Inferior parietal cortex (tissue), 1 donor: Measurements from ENCODE around the gene RBM27.
"Not testable (repeated sequence)": the region's sequence is repeated elsewhere in the genome, so short reads cannot be mapped to it uniquely, and the experiment has no call there.

ENCODE experiments used
- DNase-seq: peaks from one replicate; pipeline ENCODE4 v3.0.0-alpha.2; 2016; ENCODE audit errors: extremely low spot score

Gene RBM27, protein sequence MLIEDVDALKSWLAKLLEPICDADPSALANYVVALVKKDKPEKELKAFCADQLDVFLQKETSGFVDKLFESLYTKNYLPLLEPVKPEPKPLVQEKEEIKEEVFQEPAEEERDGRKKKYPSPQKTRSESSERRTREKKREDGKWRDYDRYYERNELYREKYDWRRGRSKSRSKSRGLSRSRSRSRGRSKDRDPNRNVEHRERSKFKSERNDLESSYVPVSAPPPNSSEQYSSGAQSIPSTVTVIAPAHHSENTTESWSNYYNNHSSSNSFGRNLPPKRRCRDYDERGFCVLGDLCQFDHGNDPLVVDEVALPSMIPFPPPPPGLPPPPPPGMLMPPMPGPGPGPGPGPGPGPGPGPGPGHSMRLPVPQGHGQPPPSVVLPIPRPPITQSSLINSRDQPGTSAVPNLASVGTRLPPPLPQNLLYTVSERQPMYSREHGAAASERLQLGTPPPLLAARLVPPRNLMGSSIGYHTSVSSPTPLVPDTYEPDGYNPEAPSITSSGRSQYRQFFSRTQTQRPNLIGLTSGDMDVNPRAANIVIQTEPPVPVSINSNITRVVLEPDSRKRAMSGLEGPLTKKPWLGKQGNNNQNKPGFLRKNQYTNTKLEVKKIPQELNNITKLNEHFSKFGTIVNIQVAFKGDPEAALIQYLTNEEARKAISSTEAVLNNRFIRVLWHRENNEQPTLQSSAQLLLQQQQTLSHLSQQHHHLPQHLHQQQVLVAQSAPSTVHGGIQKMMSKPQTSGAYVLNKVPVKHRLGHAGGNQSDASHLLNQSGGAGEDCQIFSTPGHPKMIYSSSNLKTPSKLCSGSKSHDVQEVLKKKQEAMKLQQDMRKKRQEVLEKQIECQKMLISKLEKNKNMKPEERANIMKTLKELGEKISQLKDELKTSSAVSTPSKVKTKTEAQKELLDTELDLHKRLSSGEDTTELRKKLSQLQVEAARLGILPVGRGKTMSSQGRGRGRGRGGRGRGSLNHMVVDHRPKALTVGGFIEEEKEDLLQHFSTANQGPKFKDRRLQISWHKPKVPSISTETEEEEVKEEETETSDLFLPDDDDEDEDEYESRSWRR

DNA sequence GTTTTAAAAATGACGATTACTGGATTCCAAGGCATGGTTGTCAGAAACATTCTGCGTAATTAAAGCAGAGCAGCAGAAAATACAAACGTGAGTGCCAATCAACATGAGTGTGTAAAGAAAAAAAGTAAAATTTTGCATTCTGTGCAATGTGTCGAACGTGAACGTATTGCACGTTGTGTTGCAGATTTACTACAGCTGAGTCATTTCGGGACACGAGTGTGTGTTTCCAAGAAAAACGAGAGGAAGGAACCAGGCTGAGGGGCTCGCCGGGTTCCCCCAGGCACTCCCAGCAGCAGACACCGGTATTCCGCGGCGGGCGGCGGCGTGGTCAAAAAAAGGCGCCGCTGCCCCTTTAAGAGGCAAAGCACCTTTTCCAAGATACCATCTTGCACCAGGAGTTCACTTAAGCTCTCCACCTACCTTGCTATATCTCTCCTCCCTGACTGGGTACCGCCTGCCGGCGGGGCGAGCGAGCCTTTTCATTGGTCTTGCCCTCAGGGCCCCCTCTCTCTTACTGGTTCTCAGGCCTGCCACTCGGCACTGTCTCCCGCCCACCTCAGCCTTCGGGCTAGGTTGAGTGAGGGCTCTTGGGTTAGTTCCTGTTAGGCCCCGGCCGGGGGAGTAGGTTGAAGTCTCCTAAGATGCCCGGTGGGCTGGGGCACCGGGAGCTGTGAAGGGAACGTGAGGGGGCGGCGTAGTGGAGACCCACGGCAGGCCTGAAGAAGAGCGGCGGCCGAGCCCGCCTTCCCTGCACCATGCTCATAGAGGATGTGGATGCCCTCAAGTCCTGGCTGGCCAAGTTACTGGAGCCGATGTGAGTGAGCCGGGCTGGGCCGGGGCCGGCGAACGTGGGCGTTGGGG, at the start of gene RBM27:
Gene RBM27 (plus strand): TSS at position 595 of the 861 bp plus-strand sequence. CDS start 161 bp downstream, at position 756.
- DNase-seq, result peak; percentile 97

DNA sequence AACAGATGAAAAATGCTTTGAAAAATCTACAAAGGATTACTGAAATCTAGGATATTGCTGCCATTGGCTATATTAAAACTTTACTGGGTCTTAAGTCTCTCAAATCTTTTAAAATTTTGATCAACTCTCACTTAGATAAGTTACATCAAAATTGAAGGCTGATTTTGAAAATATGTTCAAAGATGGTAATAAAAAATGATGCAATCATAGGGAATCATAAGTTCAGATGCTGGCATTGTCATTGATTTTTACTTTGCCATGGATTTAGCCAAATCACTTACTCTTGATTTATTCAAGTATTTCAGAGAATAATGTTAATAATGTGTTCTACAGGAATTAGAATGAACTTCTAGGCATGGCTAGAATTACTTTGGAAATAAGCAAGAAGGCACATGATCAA, 45.1 kb upstream of the RBM27 start:
- DNase-seq, result no peak

DNA sequence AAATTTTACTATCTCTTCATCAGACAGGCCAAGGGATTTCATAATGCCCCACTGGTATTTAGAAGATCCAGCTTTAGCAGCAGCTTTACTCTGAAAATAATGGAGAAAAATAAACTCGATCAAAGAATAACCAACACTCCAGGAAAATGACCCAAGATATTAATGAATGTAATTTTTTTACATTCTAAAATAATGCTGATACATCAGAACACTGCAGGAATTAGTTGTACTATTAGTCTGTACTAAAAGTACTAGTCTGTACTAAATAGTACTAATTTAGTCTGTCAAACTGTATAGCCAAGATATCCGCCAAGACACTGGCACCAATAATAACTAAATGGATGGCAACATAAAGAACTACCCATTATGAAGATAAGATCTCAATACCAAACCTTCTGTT, 39.0 kb upstream of the RBM27 start:
- DNase-seq, result no peak

DNA sequence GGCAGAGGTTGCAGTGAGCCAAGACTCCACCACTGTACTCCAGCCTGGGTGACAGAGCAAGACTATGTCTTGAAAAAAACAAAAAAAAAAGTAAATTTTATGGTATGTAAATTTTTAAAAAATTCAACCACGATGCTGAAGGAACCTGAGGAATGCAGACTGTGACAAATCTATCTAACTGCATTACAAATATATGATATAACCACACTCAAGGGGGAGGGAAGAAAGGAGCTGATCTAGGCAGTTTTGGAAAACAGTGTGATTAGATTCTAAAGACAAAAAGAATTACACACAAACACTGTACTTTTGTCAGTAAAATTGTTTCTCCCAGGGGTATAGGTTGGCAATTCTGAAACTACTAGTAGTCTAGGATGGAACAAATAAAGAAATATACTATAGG, 37.9 kb upstream of the RBM27 start:
- no peak for DNase-seq

DNA sequence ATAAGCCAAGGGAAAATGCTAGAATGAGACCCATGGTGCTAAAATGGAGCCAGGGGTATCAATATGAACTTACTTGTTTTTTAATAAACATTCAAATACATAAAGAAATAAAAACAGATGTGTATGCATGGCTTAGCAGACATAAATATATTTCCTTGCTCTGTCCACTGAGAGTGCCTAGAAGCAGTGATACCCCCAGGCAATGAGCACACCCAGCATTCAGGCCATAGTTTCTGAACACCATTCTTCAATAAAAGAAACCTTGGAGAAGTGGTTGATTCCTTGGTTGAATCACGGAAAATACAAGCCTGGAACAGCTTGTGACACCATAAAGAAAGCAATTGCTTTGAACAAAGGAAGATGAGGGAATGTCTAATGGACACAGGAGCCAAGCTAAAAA, 37.5 kb upstream of the RBM27 start:
- DNase-seq, result no peak

DNA sequence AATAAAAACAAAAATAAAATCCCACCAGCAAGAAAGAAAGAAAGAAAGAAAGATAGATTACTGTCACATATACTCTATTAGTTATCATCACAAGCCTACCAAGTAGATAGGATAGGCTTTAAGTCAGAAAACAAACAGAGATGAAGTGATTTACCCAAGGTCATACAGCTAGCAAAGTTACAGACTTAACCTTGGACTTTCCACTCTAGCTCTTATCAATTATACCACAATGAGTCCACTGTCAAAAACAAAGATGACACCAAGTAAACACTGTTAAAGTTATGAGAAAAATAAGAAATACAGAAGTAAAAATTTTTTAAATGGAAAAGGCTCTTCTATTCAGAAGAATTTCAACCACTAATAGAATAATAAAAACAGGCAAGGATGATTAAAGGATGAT, 34.3 kb upstream of the RBM27 start:
- DNase-seq, result no peak

DNA sequence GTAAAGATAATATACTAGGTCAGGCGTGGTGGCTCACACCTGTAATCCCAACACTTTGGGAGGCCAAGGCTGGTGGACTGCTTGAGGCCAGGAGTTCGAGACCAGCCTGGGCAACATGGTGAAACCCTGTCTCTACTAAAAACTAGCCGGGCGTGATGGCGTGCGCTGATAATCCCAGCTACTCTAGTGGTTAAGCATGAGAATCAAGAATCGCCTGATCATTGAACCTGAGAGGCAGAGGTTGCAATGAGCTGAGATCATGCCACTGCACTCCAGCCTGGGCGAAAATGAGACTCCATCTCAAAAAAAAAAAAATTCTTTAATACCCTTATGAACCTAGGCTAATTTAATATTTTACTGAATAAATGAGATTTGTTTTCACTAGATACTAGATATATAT, 30.4 kb upstream of the RBM27 start:
- not testable (repeated sequence) for DNase-seq

DNA sequence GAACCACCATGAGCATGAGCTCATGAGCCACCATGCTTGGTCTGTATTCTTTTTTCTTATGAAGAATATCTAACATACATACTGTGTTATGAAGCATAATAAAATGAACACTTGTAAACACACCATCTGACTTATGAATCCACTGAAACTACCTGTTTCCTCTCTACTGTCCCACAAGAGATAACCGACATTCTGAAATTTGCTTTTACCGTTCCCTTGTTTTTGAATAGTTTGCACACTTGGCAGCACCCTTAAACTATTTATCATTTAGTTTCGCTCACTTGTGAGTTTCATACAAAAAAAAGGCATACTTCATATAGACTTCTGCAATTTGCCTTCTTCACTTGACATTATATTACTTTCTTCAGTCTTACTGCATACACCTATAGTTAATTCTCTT, 29.8 kb upstream of the RBM27 start:
- no peak for DNase-seq

DNA sequence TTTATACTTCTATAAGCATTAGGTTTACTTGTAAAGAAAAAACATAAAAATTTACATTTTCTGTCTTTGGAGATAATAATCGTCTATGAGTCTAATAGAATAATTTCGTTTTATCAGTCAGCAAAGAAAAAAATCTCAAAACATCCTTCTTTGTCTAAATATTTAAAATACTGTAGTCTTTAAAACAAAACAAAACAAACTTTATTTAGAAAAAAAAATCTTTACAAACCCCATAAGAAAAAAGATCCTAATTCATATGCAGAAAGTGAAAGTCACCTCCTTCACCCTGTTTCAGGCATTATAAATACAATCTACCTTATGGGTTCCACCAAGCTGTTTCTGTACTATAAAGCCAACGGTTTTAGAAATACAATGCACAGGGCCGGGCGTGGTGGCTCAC, 26.6 kb upstream of the RBM27 start:
- no peak for DNase-seq

DNA sequence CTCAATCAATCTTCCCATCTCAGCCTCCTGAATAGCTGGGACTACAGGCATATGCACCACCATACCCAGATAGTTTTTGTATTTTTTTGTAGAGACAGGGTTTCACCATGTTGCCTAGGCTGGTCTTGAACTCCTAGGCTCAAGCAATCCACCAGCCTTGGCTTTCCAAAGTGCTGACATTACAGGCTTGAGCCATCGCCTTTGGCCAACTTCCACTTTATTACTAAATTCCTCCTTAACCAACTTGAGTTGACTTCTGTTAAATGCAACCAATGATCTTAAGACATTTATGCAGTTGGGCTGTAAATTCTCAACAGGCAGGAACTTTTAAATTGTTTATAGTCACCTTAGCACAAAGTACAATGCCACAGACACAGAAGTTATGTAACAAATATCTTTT, 23.7 kb upstream of the RBM27 start:
- no peak for DNase-seq

DNA sequence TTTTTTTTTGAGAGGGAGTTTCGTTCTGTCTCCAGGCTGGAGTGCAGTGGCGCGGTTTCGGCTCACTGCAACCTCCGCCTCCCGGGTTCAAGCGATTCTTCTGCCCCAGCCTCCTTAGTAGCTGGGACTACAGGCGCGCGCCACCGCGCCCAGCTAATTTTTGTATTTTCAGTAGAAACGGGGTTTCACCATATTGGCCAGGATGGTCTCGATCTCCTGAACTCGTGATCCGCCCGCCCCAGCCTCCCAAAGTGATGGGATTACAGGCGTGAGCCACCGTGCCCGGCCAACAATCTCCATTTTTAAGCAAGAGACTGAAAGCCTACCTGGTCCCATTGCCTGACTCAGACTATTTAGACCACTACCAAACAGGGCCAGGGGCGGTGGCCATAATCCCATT, 20.0 kb upstream of the RBM27 start:
- DNase-seq, result not testable (repeated sequence)

DNA sequence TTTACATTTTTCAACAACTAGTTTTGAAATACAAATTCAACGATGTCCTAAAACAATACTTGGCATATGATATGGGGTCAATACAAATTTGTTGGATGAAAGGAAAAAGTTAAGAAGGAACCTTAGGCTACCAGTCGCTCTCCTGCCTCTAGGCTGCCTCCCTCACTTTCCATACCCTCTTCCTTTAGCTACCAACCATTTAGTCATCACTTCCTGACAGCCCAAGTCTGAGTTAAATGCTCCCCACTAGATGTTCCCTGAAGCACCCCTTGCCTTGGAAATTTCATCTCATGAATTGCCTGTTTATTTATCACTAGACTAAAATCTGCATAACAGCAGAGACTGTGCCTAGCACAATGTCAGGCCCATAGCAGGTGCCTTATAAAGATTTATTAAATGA, 18.2 kb upstream of the RBM27 start:
- no peak for DNase-seq

DNA sequence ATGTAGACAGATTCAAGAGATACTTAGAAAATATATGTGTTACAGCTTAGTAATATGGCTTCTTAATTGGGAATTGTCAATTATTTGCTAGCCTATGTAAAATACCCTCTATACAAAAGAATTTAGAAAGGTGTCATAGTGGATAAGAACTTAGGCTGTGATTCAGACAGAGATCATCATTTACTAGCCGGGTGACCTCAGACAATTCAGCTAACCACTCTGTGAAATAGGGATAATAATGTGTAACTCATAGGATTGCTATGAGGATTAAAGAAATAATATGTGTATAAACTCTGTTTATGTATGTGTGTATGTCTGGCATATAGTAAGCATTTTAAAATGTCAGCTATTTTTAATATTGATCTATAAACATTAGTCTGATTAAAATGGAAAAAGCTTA, 15.0 kb upstream of the RBM27 start:
- DNase-seq, result no peak

DNA sequence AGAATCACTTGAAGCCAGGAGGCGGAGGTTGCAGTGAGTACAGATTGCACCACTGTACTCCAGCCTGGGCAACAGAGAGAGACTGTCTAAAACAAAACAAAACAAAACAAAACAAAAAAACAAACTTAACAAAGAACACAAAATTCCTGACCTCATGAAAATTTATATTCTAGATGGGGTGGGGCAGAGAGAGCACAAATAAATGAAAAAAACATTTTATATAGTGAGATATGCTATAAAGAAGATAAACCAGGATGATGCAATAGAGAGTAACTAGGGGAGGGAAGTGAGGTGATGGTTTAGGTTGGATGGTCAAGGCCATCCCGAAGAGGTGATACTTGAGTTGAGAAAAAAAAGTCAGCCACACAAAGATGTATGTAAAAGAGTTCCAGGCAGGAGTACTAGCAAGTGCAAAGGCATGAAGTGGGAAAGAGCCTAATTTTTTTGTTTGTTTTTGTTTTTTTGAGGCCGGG, 10.8 kb upstream of the RBM27 start:
- no peak for DNase-seq

DNA sequence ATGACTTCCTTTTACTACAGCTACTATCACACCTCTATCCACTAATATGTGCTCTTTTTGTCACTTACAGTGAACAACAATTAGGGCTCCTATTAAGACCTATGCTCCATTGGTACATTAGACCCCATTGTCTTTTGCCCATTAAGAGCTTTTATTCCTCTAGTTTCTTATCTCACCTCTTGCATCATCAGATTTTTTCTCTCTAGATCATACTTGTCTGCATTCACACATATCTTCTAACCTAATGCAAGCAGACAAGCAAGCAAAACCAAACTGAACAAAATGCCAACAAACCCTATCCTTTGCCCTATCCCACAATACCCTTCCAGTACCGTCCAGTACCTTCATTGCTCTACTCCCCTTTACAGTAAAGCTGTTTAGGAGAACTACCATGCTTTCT, 10.1 kb upstream of the RBM27 start:
- DNase-seq, result no peak

DNA sequence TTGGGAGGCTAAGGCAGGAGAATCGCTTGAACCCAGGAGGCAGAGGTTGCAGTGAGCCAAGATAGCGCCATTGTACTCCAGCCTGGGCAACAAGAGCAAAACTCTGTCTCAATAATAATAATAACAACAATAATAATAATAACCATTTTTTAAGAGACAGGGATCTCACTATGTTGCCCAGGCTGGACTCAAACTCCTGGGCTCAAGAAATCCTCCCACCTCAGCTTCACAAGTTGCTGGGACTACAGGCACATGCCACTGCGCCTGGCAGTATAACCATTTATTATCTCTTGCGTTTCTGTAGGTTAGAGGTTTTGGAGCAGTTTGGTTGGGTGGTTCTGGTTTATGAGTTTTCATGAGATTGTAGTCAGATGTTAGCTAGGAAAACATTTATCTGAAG, 8.4 kb upstream of the RBM27 start:
- DNase-seq, result not testable (repeated sequence)

DNA sequence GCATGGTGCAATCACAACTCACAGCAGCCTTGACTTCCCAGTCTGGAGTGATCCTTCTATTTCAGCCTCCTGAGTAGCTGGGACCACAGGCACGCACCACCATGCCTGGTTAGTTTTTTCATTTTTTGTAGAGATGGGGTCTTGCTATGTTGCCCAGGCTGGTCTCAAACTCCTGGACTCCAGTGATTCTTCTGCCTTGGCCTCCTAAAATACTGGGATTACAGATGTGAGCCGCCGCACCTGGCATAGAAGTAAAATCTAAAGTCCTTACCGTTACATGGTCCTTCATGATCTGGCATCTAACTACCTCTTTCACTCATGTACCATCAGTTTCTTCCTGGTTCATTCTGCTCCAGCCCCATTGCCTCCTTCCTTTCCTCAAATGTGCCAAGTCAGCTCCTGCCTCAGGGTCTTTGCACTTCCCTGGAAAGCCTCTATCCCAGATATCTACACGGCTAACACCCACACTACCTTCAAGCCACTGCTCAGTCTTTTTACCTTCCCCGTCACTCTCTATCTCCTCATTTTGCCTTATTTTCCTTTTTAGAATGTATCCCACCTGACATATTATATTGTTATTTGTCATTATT, 6.9 kb upstream of the RBM27 start:
- no peak for DNase-seq

DNA sequence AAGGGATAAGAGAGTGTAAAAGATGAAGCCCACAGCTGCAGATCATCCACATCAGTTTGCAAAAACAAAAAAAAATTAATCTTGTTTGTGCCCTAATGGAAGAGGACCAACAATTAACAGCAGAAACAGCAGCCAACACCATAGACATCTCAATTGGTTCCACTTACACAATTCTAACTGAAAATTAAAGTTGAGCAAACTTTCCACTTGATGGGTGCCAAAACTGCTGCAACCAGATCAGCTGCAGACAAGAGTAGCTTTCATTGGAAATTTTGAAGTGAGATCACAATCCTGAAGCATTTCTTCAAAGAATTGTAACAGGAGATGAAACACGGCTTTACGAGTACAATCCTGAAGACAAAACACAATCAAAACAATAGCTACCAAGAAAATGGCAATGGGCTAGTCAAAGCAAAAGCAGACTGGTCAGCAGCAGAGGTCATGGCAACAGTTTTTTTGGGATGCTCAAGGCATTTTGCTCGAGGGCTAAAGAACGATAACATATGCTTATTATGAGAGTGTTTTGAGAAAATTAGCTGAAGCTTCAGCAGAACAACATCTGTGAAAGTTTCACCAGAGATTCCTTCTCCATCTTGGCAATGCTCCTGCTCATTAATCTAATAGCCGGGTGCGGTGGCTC, 4.1 kb upstream of the RBM27 start:
- no peak for DNase-seq

DNA sequence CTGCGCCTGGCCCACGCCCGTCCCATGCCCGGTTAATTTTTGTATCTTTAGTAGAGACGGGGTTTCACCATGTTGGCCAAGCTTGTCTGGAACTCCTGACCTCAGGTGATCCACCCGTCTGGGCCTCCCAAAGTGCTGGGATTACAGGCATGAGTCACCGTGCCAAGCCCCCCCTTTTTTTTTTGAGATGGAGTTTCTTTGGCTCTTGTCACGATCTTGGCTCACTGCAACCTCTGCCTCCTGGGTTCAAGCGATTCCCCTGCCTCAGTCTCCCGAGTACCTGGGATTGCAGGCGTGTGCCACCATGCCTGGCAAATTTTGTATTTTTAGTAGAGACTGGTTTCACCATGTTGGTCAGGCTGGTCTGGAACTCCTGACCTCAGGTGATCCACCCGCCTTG, 1.6 kb upstream of the RBM27 start:
- not testable (repeated sequence) for DNase-seq

DNA sequence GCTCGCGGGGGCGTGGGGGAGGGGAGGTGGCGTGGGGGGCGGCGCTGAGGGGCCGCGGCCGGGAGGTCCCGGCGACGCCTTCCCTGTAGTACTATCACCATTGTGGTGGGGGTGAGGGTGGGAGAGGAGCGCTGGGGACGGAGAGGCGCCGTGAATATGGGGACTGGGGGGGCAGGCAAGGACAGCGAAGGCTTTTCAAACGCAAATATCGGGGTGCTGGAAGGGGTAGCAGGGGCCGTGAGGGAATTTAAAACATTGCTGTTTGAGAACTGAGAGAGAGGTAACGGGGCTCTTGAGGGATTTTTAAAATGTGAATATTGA, 427 bp downstream of the RBM27 start:
- DNase-seq, result no peak
